ENCODE measurements around the gene GAS7.
A peak's percentile ranks its signal among the peaks of the same experiment; 100 is the strongest.

Gene GAS7

DNA sequence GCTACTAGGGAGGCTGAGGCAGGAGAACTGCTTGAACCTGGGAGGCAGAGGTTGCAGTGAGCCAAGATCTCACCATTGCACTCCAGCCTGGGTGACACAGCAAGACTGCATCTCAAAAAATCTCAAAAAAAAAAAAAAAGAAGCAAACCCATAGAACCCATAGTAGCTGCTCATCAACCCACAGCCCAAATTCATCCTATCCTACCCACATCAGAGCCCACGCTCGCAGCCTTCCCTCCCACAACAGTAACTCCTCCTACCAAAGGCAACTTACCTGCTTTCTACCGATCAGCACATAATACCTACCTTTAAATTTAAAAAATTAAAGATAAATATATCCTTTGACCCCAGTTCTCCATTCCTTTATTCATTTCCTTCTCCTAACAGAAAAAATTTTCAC, 94.7 kb downstream of the GAS7 start:
- H2BK120ac ChIP-seq (ENCODE audit: insufficient read depth, low read length, poor library complexity): no peak overlapping the region

DNA sequence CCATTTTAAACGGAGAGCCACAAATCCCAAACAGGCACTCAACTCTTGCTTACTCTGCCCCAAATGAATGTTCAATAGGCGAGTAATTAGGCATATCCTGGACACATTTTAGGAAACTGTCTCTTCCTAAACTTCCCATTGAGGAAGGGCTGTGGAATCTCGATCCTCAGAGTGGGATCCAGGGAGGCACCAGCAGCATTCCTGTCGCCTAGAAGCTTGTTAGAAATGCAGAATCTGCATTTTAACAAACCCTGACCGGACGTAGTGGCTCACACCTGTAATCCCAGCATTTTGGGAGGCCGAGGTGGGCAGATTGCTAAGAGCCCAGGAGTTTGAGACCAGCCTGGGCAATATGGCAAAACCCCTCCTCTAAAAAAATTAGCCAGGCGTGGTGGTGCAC, 95.6 kb downstream of the GAS7 start:
- WGBS (ENCODE audit: extremely low coverage, insufficient coverage, insufficient read length): no CpG with 5 or more reads among the region's 8 CpGs

More for the DNA sequence above, 94.7 kb downstream of the GAS7 start:
- H3K27me3 ChIP-seq (ENCODE audit: insufficient read depth, low read length): no peaks in the 10 kb centered on the region
- no peak for DNase-seq
- no peaks in the 10 kb centered on the region for H3K79me1 ChIP-seq (ENCODE audit: low read length)
- no peak overlapping the region for H4K8ac ChIP-seq (ENCODE audit: low read depth, low read length)
- H3K9me3 ChIP-seq (ENCODE audit: insufficient read depth, low read depth, low read length): no peaks in the 10 kb centered on the region
- no peak overlapping the region for H2BK12ac ChIP-seq (ENCODE audit: low read length)
- no peak overlapping the region for H3K9ac ChIP-seq (ENCODE audit: low read length)
- H3K18ac ChIP-seq (ENCODE audit: low read length): no peak overlapping the region
- no peaks in the 10 kb centered on the region for H3K36me3 ChIP-seq (ENCODE audit: control insufficient read depth in 1 of 2, insufficient read depth in 2 of 2, low read length in 2 of 2)
- no peak overlapping the region for H2AK5ac ChIP-seq (ENCODE audit: low read length)
- H3K4me2 ChIP-seq (ENCODE audit: low read length): no peak overlapping the region
- H3K23ac ChIP-seq (ENCODE audit: low read length): no peak overlapping the region
- whole genome bisulfite sequencing (ENCODE audit: extremely low coverage, insufficient coverage, insufficient read length): 100% methylated on average over 1 of the region's 3 CpGs
- no peak overlapping the region for H3K4me3 ChIP-seq (ENCODE audit: low read depth, low read length)
- H3K27ac ChIP-seq (ENCODE audit: low read depth, low read length): no peak overlapping the region
- no peak overlapping the region for H3K4ac ChIP-seq (ENCODE audit: low read depth, low read length)
- H3K4me1 ChIP-seq (ENCODE audit: control insufficient read depth in 1 of 2, insufficient read depth in 2 of 2, low read length in 2 of 2): peaks cover 11 to 15% of the 10 kb centered on the region in 2 experiments
- no peak overlapping the region for H4K12ac ChIP-seq (ENCODE audit: low read depth, low read length)
- no peak overlapping the region for H2AFZ ChIP-seq (ENCODE audit: insufficient read depth, low read length, poor library complexity)
- no peak overlapping the region for H4K91ac ChIP-seq (ENCODE audit: low read depth, low read length)
- no peak overlapping the region for H2BK5ac ChIP-seq (ENCODE audit: low read depth, low read length, poor library complexity)
- H3K14ac ChIP-seq (ENCODE audit: low read length): no peak overlapping the region
- no peaks in the 10 kb centered on the region for H3K79me2 ChIP-seq (ENCODE audit: control insufficient read depth, insufficient read depth, low read length, poor library complexity)

DNA sequence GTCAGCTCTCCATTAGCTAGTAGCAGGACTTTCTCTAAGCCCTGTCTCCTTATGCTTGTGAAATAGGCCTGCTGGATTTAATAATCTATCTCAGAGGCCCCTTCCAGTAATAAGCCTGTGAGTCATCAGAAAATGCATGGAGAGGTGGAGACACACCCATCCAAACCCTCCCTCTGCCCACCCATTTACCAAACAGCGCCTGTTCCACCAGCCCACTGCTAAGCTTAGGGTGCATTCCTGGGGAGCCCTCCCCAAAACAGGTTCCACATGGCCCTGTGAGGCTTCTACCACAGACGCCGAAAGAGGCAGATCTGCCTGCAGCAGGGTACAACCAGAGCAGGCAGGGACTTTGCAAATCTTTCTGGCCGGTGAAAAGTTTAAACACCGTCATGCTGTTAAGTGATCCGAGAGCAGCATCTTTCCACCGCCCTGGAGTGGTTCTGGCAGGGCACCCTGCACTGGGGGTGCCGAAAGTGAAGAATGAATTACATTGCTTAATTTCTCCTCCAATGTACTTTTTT, 99.3 kb downstream of the GAS7 start:
- peaks cover 0 to 2% of the 10 kb centered on the region in 2 experiments for H3K4me1 ChIP-seq (ENCODE audit: control insufficient read depth in 1 of 2, insufficient read depth in 2 of 2, low read length in 2 of 2)
- no peak overlapping the region for H2BK120ac ChIP-seq (ENCODE audit: insufficient read depth, low read length, poor library complexity)
- no peak overlapping the region for H3K18ac ChIP-seq (ENCODE audit: low read length)
- H3K14ac ChIP-seq (ENCODE audit: low read length): no peak overlapping the region
- H2BK12ac ChIP-seq (ENCODE audit: low read length): no peak overlapping the region
- H2AK5ac ChIP-seq (ENCODE audit: low read length): no peak overlapping the region
- H2BK5ac ChIP-seq (ENCODE audit: low read depth, low read length, poor library complexity): no peak overlapping the region
- H3K79me1 ChIP-seq (ENCODE audit: low read length): no peaks in the 10 kb centered on the region
- H3K36me3 ChIP-seq (ENCODE audit: control insufficient read depth in 1 of 2, insufficient read depth in 2 of 2, low read length in 2 of 2): no peaks in the 10 kb centered on the region
- no peak overlapping the region for H3K4ac ChIP-seq (ENCODE audit: low read depth, low read length)
- no peak overlapping the region for H3K9ac ChIP-seq (ENCODE audit: low read length)
- no peak overlapping the region for H3K27ac ChIP-seq (ENCODE audit: low read depth, low read length)
- H3K9me3 ChIP-seq (ENCODE audit: insufficient read depth, low read depth, low read length): no peaks in the 10 kb centered on the region
- no peak overlapping the region for H3K4me3 ChIP-seq (ENCODE audit: low read depth, low read length)
- no peak overlapping the region for H3K4me2 ChIP-seq (ENCODE audit: low read length)
- H2AFZ ChIP-seq (ENCODE audit: insufficient read depth, low read length, poor library complexity): no peak overlapping the region
- no peak overlapping the region for H3K23ac ChIP-seq (ENCODE audit: low read length)
- H4K8ac ChIP-seq (ENCODE audit: low read depth, low read length): no peak overlapping the region
- H4K12ac ChIP-seq (ENCODE audit: low read depth, low read length): no peak overlapping the region
- no peaks in the 10 kb centered on the region for H3K79me2 ChIP-seq (ENCODE audit: control insufficient read depth, insufficient read depth, low read length, poor library complexity)
- DNase-seq: no peak
- WGBS (ENCODE audit: extremely low coverage, insufficient coverage, insufficient read length): no CpG with 5 or more reads among the region's 8 CpGs
- H3K27me3 ChIP-seq (ENCODE audit: insufficient read depth, low read length): no peaks in the 10 kb centered on the region
- no peak overlapping the region for H4K91ac ChIP-seq (ENCODE audit: low read depth, low read length)

More for the DNA sequence above, 95.6 kb downstream of the GAS7 start:
- Histone ChIP-seq H3K27ac (ENCODE audit: low read depth, low read length) (no peak overlapping the region), H3K14ac (ENCODE audit: low read length) (no peak overlapping the region), H2BK5ac (ENCODE audit: low read depth, low read length, poor library complexity) (no peak overlapping the region), H4K12ac (ENCODE audit: low read depth, low read length) (no peak overlapping the region), H3K23ac (ENCODE audit: low read length) (no peak overlapping the region), H3K4me1 (ENCODE audit: control insufficient read depth in 1 of 2, insufficient read depth in 2 of 2, low read length in 2 of 2) (peaks cover 11 to 15% of the 10 kb centered on the region in 2 experiments), H3K36me3 (ENCODE audit: control insufficient read depth in 1 of 2, insufficient read depth in 2 of 2, low read length in 2 of 2) (no peaks in the 10 kb centered on the region), H2AFZ (ENCODE audit: insufficient read depth, low read length, poor library complexity) (no peak overlapping the region), H3K79me2 (ENCODE audit: control insufficient read depth, insufficient read depth, low read length, poor library complexity) (no peaks in the 10 kb centered on the region), H3K4me2 (ENCODE audit: low read length) (no peak overlapping the region), H3K27me3 (ENCODE audit: insufficient read depth, low read length) (no peaks in the 10 kb centered on the region), H3K9ac (ENCODE audit: low read length) (no peak overlapping the region), H3K18ac (ENCODE audit: low read length) (no peak overlapping the region), H3K4me3 (ENCODE audit: low read depth, low read length) (no peak overlapping the region), H3K4ac (ENCODE audit: low read depth, low read length) (no peak overlapping the region), H2BK12ac (ENCODE audit: low read length) (no peak overlapping the region), H4K91ac (ENCODE audit: low read depth, low read length) (no peak overlapping the region), H2BK120ac (ENCODE audit: insufficient read depth, low read length, poor library complexity) (no peak overlapping the region), H3K79me1 (ENCODE audit: low read length) (no peaks in the 10 kb centered on the region), H4K8ac (ENCODE audit: low read depth, low read length) (no peak overlapping the region), H2AK5ac (ENCODE audit: low read length) (no peak overlapping the region), H3K9me3 (ENCODE audit: insufficient read depth, low read depth, low read length) (no peaks in the 10 kb centered on the region)
- peak; percentile 65 to 79 for DNase-seq

DNA sequence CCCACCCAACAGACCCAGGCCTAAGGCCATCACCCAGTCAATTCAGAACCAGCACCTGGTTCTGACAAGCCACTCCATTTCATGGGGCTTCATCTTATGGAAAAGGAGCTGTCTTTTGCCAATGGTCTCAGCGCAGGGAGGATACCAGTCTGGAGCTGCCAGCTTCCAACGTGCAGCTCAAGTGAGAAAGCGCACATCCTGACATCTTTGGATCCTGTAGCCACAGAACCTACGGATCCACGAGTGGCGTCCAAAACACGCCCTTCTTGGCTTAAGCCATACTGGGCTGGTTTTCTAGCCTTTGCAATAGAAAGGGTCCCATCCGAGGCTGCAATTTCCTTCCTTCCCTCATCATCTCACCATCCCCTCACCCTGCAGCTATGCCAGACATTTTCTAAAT, 101.8 kb downstream of the GAS7 start:
- Histone ChIP-seq H3K27me3 (ENCODE audit: insufficient read depth, low read length) (no peaks in the 10 kb centered on the region), H3K79me1 (ENCODE audit: low read length) (no peaks in the 10 kb centered on the region), H3K9me3 (ENCODE audit: insufficient read depth, low read depth, low read length) (no peaks in the 10 kb centered on the region), H3K4me2 (ENCODE audit: low read length) (no peak overlapping the region), H2BK12ac (ENCODE audit: low read length) (no peak overlapping the region), H3K14ac (ENCODE audit: low read length) (no peak overlapping the region), H2AFZ (ENCODE audit: insufficient read depth, low read length, poor library complexity) (no peak overlapping the region), H3K18ac (ENCODE audit: low read length) (no peak overlapping the region), H3K36me3 (ENCODE audit: control insufficient read depth in 1 of 2, insufficient read depth in 2 of 2, low read length in 2 of 2) (no peaks in the 10 kb centered on the region), H2BK5ac (ENCODE audit: low read depth, low read length, poor library complexity) (no peak overlapping the region), H2AK5ac (ENCODE audit: low read length) (no peak overlapping the region), H3K4ac (ENCODE audit: low read depth, low read length) (no peak overlapping the region), H4K12ac (ENCODE audit: low read depth, low read length) (no peak overlapping the region), H4K91ac (ENCODE audit: low read depth, low read length) (no peak overlapping the region), H3K9ac (ENCODE audit: low read length) (no peak overlapping the region), H3K23ac (ENCODE audit: low read length) (no peak overlapping the region), H3K79me2 (ENCODE audit: control insufficient read depth, insufficient read depth, low read length, poor library complexity) (no peaks in the 10 kb centered on the region), H3K4me3 (ENCODE audit: low read depth, low read length) (no peak overlapping the region), H4K8ac (ENCODE audit: low read depth, low read length) (no peak overlapping the region), H3K4me1 (ENCODE audit: control insufficient read depth in 1 of 2, insufficient read depth in 2 of 2, low read length in 2 of 2) (peaks cover 0 to 2% of the 10 kb centered on the region in 2 experiments), H2BK120ac (ENCODE audit: insufficient read depth, low read length, poor library complexity) (no peak overlapping the region), H3K27ac (ENCODE audit: low read depth, low read length) (no peak overlapping the region)
- no CpG with 5 or more reads among the region's 8 CpGs for WGBS (ENCODE audit: extremely low coverage, insufficient coverage, insufficient read length)
- DNase-seq: no peak

Data from trophoblast cell (in vitro differentiated cells and primary cell).